Measurements from ENCODE around the gene LYSMD3. TPM values are rescaled to one million over a fixed set of nuclear protein-coding genes. Genes with fewer than 3 reads are reported as not detected.
A peak's percentile ranks its signal among the peaks of the same experiment; 100 is the strongest.

The LYSMD3 gene
- total and polyA plus RNA-seq, 9 of the 15 experiments (the other 6 are each of a cell fraction or from before 2014, with no cell fraction given), result 9.5 to 42.3 (median 20.7) TPM

GRCh38 chr5:90475436-90475980 lies 53.9 kb downstream of the LYSMD3 start:
- Histone ChIP-seq H3K4me1 (replicated peaks in 1 of 2; ENCODE audit: control insufficient read depth in 2 of 2, insufficient read depth in 2 of 2, low read length in 2 of 2) (peaks cover 16 to 28% of the 10 kb centered on the region in 2 experiments; a peak in 4 of 5 replicates), H3K9me3 (replicated peaks; ENCODE audit: control insufficient read depth, insufficient read depth, low read depth, low read length) (no peaks in the 10 kb centered on the region), H3K9ac (ENCODE audit: insufficient read depth in 1 of 2, low read depth in 2 of 2, low read length in 2 of 2) (peak overlapping the region; percentile 56 to 86; a peak in 3 of 4 replicates), H3K27me3 (ENCODE audit: control insufficient read depth in 2 of 2, insufficient read depth in 2 of 2, low read length in 2 of 2) (no peaks in the 10 kb centered on the region), H3K9me1 (ENCODE audit: control insufficient read depth, insufficient read depth, low read length) (no peaks in the 10 kb centered on the region), H3K4me3 (peak overlapping the region; percentile 65), H2AFZ (ENCODE audit: low read depth, low read length) (peak overlapping the region; percentile 62), H4K20me1 (replicated peaks; ENCODE audit: control insufficient read depth, insufficient read depth, low read length) (no peaks in the 10 kb centered on the region), H3K4me2 (ENCODE audit: insufficient read depth, low read length) (peak overlapping the region; percentile 96), H3K27ac (ENCODE audit: extremely low read depth, low read depth, low read length) (peak overlapping the region; percentile 92; the same call in 2 of the 3 replicates), H3K36me3 (ENCODE audit: control insufficient read depth, insufficient read depth, low read length) (peaks cover 36% of the 10 kb centered on the region), H3K79me2 (ENCODE audit: control insufficient read depth, insufficient read depth, low read length) (peaks cover 85% of the 10 kb centered on the region)
- intact Hi-C loops (cut with micrococcal nuclease), result loop anchor here (2.0 to 10.0 kb wide), 2 partner anchors 65 to 129 kb away; no protein-coding TSS in a partner anchor
- DNase-seq (ENCODE audit: extremely low read depth in 1 of 4, low spot score in 3 of 4), result peak in 2 of 4 experiments; percentile 48 to 63
- WGBS (ENCODE audit: insufficient coverage, low coverage, missing lambda C conversion rate), result 4% methylated on average over 15 of the region's 17 CpGs
- CTCF ChIA-PET (ENCODE audit: low intra/inter-chr PET ratio), result interaction anchor here (0.6 kb wide), 1 partner anchor 52 kb away, joined by 3 read pairs; no protein-coding TSS in a partner anchor
- POLR2A ChIA-PET, result interaction anchor here (0.6 to 1.7 kb wide), 5 partner anchors 11 to 51 kb away, joined by 3 to 7 read pairs (median 3); no protein-coding TSS in a partner anchor
- in situ Hi-C loops (cut with MboI), result no loop called here
- FAIRE-seq, result peak; percentile 56
- no TSS peak for BruUV-seq (replicated peaks)
- no peak for ATAC-seq
- TF ChIP-seq ILK (tag; IDR thresholded peaks at IDR 0.05; ENCODE audit: borderline replicate concordance, low read depth) (no peak), MEIS2 (IDR thresholded peaks at IDR 0.05; ENCODE audit: partially characterized antibody) (peak; percentile 96), PHB2 (IDR thresholded peaks at IDR 0.05; ENCODE audit: low read depth) (no peak), ZZZ3 (IDR thresholded peaks at IDR 0.05) (no peak), DNMT1 (IDR thresholded peaks at IDR 0.05) (no peak), CHD4 (IDR thresholded peaks at IDR 0.05; ENCODE audit: insufficient read depth, insufficient replicate concordance, low read depth, low read length, poor library complexity, severe bottlenecking) (no peak), PRMT5 (CRISPR knock-in tag; IDR thresholded peaks at IDR 0.05) (no peak), ELF2 (CRISPR knock-in tag; IDR thresholded peaks at IDR 0.05) (no peak), STAT5A (IDR thresholded peaks at IDR 0.05; ENCODE audit: borderline replicate concordance, low read length) (no peak), MEF2D (tag; conservative IDR thresholded peaks at IDR 0.05; ENCODE audit: low read depth) (no peak), MCM2 (IDR thresholded peaks at IDR 0.05; ENCODE audit: low read depth) (no peak), PKNOX1 (IDR thresholded peaks at IDR 0.05) (peak; percentile 95), ZNF347 (CRISPR knock-in tag; IDR thresholded peaks at IDR 0.05; ENCODE audit: low read depth) (no peak), ZEB2 (IDR thresholded peaks at IDR 0.05) (peak; percentile 40), MCM7 (IDR thresholded peaks at IDR 0.05) (no peak), MBD2 (IDR thresholded peaks at IDR 0.05; ENCODE audit: borderline replicate concordance, low read depth) (no peak), ZNF717 (CRISPR knock-in tag; IDR thresholded peaks at IDR 0.05) (no peak), NCOA4 (IDR thresholded peaks at IDR 0.05; ENCODE audit: partially characterized antibody) (no peak), OTX1 (CRISPR knock-in tag; IDR thresholded peaks at IDR 0.05) (no peak), PBX2 (CRISPR knock-in tag; IDR thresholded peaks at IDR 0.05; ENCODE audit: low read depth) (no peak; the same call in 1 of the 2 replicates), PBX2 (tag; conservative IDR thresholded peaks at IDR 0.05; ENCODE audit: low read depth) (peak; percentile 93), CCAR2 (IDR thresholded peaks at IDR 0.05; ENCODE audit: low read depth, low read length) (no peak), TCF3 (CRISPR knock-in tag; IDR thresholded peaks at IDR 0.05) (no peak)

All from K562 (cell line).